ENCODE data around the gene QPCT. TPM values are rescaled to one million over a fixed set of nuclear protein-coding genes. Genes with fewer than 3 reads are reported as not detected.
"Not testable (repeated sequence)": the region's sequence is repeated elsewhere in the genome, so short reads cannot be mapped to it uniquely, and the experiment has no call there.

The QPCT gene
- total RNA-seq, 1 experiment from 2014 or later: 18.4 TPM

DNA sequence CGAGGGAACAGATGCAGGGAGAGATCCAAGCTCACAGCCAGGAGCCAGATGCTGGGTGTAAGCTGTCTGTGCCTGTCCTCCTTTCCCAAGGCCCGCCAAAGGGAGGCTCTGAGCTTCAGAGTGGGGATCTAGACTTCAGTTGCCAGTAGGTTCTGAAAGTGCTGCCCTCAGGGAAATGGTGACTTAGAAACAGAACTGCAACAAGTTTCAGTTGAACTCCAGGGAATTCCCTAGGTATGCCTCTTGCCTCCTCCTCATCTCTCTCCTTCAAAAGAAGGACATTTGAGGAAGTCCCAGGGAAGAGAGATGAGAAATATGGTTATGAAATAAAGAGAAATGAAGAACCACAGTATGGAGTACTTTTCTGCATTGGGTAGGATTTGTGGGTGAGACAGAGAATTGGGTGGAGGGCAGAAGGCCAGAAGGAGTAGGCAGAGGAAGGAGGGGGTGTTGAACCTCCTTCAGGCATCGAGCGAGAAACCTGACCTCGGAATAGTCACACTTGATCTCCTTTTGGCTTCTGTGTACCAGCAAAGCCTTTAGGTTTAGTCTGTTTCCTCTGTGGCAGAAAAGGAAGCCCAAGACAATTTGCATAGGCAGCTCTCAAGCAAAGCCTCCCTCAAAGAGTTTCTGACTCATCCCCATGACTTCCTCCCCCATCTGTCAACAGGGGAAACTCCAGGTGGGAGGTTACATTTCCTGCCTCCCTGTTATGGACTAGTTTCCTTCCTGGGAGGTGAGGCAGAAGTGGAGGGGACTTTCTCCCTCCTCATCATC, 45.7 kb downstream of the QPCT start:
- peak; percentile 96 for DNase-seq (ENCODE audit: low spot score)

DNA sequence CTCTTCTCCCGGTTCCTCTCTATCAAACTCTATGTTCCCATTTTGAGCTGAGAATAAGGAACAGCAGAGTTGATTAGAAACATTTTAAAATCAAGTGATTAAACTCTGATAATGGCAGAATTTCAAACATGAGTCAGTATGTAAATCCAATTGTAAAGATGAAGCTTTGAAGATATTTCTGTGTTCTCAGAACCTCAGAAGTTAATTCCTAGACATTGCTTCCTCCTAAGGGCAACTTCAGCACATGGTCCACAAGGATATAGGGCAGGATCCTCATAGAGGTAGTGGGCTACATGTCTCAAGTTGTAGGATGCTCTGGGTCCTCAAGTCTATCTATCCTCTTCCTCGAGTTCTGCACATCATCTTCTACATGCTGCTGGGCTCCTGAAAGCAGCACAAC, 46.3 kb downstream of the QPCT start:
- DNase-seq (ENCODE audit: low spot score): no peak

DNA sequence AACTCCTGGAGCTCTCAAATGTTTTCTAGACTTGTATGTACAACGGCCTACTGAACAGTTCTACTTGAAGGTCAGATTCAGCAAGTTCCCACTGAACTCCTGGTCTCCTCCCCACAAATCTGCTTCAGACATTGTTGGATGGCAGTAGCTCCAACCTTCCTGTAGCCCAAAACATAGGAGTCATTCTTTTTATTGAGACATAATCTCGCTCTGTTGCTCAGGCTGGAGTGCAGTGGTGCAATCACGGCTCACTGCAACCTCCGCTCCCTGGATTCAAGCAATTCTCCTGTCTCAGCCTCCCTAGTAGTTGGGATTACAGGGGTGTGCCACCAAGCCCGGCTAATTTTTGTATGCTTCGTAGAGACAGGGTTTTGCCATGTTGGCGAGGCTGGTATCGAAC, 47.3 kb downstream of the QPCT start:
- DNase-seq (ENCODE audit: low spot score): no peak

DNA sequence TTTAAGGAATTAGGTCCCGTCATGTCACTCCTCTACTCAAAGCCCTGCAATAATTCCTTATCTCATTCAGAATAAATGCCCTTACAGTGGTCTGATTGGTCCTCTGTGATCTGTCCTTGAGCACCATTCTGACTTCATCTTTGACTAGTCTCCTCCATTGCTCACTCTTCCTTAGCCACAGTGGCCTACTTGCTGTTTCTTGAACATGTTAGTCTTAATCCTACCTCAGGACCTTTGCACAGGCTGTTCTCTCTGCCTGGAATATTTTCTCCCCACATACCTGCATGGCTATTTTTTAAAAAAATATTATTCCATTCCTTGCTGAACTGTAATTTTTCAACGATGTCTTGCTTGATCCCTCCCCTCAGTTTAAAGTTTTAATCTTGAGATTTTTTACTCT, 48.0 kb downstream of the QPCT start:
- no peak for DNase-seq (ENCODE audit: low spot score)

DNA sequence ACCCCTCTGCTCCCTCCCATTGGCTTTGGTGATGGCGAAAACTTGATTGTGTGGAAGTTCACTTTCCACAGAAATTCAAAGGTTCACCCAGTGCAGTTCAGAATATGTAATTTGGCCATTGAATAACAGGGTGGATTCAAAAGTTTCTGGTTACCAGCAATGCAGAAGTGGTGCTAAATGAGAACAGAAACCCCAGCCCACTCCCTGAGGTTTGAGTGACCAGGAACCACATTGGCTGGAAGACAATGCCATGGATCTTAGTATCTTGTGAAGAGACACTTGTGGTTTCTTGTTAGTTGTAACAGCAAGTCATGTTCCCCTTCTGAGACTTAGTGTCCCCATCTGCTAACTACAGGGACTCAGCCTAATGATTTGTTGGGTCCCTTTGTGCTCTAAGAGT, 49.8 kb downstream of the QPCT start:
- DNase-seq (ENCODE audit: low spot score): no peak

DNA sequence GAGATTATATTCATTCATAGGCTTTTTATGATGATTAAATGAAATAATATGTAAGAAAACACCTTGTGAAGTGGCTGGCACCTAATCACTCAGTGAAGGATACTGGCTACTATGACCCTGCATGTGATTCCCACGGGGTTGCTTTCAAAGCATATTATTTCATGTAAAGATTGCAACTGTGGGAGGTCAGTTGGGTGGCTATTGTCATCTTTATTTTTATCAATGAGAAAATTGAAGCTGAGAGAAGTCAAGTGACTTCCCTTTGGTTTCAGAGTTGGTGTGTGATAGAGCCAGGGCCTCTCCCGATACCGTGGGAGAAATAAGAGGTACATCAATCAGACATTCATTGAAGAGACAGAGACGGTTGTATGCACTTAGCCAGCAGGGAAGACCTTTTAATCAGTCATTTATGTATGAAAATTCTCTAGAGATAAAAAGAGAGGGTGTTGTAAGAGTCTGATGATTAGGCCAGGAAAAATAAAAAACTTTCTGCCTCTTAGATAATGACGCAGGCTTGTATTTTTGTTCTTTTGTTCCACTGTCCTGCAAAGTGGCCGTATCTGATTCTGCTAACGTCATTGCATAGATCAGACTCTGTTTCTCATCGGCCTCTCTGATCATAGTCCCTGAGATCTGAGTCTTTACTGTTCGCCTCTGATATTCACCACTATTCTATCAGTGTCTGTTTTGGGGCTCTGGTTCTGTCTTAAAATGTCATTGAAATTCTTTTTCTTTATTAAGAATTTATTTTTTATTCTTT, 50.5 kb downstream of the QPCT start:
- no peak for DNase-seq (ENCODE audit: low spot score)

DNA sequence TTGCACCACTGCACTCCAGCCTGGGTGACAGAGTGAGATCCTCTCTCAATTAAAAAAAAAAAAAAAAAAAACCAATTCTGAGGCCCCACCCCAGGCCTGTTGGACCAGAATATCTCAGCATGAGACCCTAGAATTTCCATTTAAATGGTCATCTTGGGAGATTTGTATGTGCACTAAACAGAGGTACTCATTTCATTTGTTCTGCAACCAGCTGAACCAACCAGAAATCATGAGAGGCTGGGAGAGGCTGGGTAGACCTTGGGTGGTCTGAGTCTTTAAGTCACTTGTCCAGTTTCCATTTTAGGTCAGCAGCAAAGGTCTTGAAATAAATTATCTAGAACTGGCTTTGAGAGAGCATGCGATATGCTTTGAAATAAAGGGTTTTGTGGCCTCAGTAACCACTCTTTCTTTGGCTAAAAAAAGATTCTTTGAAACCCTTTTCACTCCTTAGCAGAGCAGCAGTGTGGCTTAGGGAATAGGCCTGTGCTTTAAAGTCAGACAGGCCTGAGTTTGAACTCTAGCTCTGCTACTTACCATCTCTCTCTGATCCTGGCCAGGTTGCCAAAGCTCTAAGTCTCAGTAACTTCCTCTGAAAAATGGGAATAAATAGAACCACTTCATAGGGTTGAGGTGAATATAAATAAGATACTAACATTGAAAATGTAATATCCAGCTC, 52.6 kb downstream of the QPCT start:
- DNase-seq (ENCODE audit: low spot score): no peak

DNA sequence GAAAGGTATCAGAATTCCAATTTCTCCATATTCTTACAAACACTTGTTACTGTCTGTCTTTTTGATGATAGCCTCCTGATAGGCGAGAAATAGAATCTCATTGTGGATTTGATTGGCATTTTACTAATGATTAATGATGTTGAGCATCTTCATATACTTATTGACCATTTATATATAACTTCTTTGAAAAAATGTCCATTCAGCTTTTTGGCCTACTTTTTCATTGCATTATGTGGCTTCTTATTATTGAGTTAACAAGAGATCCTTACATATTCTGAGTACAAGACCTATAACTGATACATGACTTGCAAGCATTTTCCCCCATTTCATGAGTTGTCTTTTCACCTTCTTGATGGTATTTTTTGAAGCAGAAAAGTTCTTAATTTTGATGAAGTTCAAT, 54.6 kb downstream of the QPCT start:
- DNase-seq (ENCODE audit: low spot score): no peak

DNA sequence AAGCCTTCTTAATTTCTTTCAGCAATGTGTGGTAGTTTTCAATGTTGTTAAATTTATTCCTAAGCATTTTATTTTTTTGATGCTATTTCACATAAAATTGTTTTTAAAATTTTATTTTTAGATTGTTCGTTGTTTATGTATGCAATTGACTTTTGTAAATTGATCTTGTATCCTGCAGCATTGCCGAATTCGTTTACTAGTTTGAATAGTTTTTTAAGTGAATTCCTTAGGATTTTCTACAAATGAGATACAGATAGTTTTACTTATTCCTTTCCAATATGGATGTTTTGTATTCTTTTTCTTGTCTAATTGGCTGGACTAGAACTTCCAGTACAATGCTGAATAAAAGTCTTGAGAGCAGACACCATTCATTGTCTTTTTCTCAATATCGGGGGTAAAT, 55.6 kb downstream of the QPCT start:
- no peak for DNase-seq (ENCODE audit: low spot score)

DNA sequence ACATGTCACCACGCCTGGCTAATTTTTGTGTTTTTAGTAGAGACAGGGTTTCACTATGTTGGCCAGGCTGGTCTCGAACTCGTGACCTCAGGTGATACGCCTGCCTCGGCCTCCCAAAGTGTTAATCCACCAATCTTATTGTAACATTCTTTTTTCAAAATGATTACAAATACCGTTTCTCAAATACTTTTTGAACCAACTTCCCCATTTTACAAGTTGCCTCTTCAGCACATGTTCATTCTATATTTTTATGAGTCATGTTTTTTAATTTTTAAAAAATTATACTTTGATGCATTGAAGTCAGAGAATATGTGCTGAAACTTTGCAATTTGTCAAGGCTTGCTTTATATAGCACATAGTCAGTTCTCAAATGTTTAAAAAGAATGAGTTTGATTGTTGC, 58.2 kb downstream of the QPCT start:
- no peak for DNase-seq (ENCODE audit: low spot score)

DNA sequence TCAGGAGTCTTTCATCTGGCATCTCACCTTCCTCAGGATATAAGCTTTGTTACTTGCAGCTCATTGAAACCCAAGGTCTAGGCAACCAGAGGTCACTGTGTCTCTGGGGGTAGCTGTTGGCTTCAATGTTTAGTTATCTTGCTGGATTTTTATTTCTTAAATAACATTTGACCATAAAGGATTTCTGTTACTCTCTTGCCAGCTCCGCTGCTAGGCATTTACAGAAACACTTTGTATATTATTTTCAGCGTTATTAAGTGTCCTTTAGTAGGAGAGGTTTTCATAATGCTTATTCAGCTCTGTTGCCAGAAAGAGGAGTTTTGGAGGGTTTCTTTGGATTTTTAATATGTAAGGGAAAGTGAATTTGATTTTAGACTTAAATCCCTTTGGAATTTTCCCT, 61.4 kb downstream of the QPCT start:
- no peak for DNase-seq (ENCODE audit: low spot score)

DNA sequence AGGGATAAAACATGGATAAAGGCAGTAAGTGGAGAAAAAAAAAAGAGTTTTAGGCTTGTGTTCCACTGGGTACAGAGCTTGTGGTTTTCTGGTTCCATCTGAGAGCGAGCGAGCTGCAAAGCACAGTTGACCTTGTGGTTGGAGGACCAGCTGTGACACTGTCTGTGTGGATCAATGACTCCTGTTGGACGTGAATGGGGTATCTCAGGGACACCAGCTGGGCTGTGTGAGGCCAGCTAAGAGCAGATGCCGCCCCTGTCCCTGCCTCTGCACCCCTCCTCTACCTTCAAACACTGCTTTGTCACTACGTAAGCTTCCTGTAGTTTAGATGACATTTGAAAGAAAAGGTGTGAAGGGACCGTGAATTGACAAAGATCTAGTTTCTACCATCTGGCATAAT, 67.8 kb downstream of the QPCT start:
- no peak for DNase-seq (ENCODE audit: low spot score)

DNA sequence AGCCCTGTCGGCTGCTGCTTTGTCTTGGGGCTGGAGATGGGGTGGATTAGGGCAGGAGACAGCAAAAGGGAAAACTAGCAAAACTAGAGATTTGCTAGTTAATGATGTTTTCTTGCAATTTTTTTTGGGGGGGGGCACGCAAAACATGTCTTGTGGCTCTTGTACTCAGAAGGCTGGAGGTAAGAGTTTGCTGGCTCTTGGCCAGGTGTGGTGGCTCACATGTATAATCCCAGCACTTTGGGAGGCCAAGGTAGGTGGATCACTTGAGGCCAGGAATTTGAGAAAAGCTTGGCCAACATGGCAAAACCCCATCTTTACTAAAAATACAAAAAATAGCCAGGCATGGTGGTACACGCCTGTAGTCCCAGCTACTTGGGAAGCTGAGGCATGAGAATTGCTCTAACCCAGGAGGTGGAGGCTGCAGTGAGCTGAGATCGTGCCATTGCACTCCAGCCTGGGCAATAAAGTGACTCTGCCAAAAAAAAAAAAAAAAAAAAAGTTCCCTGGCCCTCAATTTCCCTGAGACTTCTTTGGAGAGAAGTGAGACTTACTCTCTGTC, 69.6 kb downstream of the QPCT start:
- not testable (repeated sequence) for DNase-seq (ENCODE audit: low spot score)

DNA sequence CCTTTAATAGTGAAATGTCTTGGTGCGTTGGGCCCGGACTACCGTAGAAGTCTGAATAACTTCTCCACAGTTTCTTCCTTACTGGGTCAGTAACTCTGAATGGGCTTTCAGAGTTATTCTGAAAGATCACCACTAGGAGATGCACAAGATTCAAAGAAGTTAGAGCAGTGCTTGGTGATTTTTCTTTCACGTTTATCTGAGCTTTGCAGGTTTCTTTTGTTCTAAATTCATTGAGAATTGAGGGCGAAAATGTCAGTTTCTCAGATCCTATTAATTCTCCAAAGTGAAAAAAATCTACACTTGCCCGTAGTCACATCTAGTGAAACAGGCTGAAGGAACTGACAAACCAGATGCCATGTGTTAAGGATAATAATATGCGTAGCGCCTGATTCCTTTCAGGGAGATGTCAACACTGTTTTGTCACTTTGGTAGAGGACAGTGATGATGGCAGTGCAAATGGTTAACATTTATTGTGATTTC, 70.1 kb downstream of the QPCT start:
- peak; percentile 84 for DNase-seq (ENCODE audit: low spot score)

DNA sequence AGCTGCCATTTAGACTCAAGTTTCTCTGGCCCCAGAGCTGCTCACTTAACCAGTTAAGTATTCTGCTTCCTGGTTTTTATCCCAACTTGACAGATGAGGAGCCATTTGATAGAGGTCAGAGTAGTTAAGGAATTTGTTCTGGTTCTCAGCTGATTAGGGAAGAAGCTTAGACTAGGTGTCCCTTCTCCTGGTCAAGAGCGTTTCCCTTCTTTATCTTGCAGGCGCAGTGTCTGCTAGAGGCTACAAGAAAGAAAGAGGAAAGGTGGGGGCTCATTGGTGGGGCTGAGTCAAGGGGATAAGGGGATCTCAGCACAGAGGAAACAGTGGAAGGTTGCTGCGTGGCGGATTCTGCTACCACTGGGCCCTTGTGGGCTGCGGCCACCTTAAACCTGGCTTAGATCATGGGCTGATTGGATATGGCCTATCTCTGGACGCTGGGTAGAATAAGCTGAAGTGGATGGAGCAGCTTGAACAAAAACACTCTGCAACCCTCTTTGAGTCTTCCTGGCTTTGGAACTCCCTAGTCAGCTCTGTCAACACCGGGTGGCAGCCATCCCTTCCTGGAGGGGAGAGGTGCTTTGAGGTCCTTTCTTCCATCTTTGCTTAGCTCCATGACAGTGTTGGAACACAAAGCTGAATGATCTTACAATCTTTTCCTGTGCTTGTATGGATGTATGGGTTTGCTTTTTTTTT, 70.8 kb downstream of the QPCT start:
- peak; percentile 43 for DNase-seq (ENCODE audit: low spot score)

DNA sequence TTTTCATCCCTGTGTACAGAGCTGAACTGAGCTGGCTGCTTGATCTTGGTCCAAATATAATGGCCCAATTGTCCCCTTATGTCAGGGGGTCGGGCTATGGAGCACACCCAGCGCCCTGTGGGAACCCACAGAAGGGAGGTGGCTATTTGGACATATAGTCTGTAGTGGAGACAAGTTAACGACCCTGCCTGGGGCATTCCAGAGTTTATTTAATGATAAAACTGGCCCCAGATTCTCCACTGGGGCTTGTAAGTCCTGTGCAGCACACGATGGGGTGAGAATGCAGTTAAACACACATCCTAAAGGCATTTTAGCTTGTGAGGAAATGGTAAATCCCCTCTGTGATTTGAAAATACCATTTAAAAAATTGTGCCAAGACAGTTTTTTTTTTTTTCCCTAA, 72.9 kb downstream of the QPCT start:
- DNase-seq (ENCODE audit: low spot score): no peak

DNA sequence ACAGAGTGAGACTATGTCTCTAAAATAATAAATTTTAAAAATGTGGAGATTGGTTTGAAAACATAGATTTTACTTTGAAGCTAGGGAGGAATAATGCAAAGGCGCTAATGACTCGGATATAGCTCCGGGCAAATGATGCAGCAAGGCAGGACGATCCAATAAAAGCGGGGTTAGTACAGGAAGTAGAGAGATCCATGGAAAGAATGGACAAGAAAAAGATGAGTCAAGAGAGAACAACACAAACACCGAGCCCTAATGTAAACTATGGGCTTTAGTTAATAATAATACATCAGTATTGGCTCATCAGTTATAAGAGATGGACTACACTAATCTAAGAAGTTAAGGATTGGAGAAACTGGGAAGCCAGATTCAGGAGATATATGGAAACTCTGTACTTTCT, 74.5 kb downstream of the QPCT start:
- no peak for DNase-seq (ENCODE audit: low spot score)

DNA sequence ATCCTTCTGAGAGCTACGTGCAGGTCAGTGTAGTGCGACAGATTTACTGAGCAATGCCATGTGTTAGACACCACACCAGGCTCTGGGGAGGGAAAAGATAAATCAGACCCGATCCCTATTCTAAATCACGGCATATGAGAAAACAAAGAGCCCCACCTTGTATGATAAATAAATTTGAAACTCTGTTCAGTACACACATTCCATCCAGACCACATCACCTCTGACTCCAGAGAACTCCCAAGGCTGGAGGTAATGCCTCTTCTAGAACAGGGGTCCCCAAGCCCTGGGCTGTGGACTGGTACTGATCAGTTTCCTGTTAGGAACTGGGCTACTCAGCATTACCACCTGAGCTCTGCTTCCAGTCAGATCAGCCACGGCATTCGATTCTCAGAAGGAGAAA, 77.3 kb downstream of the QPCT start:
- DNase-seq (ENCODE audit: low spot score): no peak

DNA sequence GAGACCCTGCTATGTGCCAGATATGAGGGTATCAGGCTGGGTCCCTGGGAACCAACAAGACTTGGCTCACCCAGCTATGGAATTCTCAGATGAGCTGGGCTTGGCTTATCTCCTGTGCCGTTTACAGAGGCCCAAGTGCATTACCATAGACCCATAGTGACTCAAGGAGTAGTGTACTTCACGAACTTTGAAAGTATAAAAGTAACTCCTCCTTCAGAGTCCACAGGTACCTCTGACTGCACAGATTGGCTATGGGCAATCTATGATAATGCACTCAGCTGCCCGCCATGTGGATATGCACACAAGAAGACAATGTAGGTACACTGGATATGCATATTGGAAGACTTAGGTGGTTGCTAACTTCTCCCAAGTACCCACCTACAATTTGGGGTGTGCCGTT, 78.4 kb downstream of the QPCT start:
- no peak for DNase-seq (ENCODE audit: low spot score)

All from A172 (cell line).